ENCODE results near the gene PKD1L1.

Gene PKD1L1

DNA sequence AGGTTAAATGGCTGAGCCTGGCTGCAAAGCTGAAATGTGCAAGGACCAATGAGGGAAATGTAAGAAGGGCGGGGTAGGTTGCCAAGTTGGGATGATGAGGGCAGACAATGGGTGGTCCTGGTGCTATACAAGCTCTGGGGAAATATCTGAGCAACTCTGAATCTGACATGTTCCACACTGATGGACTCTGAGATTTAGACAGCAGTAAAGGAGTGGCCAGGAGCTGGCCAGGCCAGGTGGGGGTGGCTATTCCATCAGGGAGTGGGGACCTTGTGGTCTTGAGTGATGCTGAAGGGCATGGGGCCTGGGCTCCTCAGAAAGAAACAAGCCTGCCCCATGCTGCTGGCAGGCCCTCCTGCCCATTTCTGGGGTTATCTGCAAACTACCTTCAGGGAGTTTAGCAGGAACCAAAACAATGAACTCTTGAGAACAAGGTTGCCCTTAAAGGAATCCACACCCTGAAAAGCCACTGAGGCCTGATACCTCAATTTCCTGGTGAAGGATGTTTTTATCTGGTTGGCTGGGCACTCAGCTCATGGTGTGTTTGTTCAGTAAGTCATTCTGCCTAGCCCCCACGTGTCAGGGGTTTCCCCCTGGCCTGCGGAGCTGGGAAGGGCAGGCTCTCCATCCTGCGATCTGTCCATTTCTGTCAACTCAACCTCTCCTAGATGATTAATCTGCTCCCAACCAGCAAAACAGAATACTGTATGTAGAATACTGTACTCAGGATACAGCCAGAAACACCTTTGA, 223.1 kb downstream of the PKD1L1 start:
- no peak overlapping the region for H3K27ac ChIP-seq (ENCODE audit: low read depth, low read length)
- H3K4me3 ChIP-seq (ENCODE audit: low read depth, low read length), result no peak overlapping the region
- no peaks in the 10 kb centered on the region for H3K36me3 ChIP-seq (ENCODE audit: control insufficient read depth, insufficient read depth, low read length)
- no peaks in the 10 kb centered on the region for H3K27me3 ChIP-seq (ENCODE audit: control insufficient read depth, insufficient read depth, low read length)
- H3K4me1 ChIP-seq (ENCODE audit: control insufficient read depth, insufficient read depth, low read length), result peaks cover 16% of the 10 kb centered on the region
- H3K9ac ChIP-seq (ENCODE audit: low read length), result no peak overlapping the region
- H3K9me3 ChIP-seq (ENCODE audit: control insufficient read depth, insufficient read depth, low read depth, low read length), result no peaks in the 10 kb centered on the region

All from HUES6 (cell line).